Activated CD4-positive, alpha-beta T cell treated with anti-CD3 and anti-CD28 coated beads, Interleukin-2, Interleukin-4, amounts not matched to agents 100 ng/mL and 50 ng/mL, durations not matched to agents 16 hours and 8 hours (primary cell): ENCODE measurements around the gene PLAAT2.
"Not testable (repeated sequence)": the region's sequence is repeated elsewhere in the genome, so short reads cannot be mapped to it uniquely, and the experiment has no call there.

Experiments used
- DNase-seq: peaks from one replicate; pipeline ENCODE4 v3.0.0-alpha.2; 2020; ENCODE audit warnings: low spot score

Gene PLAAT2

GRCh38 chr11:63578882-63579281 lies 15.7 kb upstream of the PLAAT2 start:
- not testable (repeated sequence) for DNase-seq

DNA sequence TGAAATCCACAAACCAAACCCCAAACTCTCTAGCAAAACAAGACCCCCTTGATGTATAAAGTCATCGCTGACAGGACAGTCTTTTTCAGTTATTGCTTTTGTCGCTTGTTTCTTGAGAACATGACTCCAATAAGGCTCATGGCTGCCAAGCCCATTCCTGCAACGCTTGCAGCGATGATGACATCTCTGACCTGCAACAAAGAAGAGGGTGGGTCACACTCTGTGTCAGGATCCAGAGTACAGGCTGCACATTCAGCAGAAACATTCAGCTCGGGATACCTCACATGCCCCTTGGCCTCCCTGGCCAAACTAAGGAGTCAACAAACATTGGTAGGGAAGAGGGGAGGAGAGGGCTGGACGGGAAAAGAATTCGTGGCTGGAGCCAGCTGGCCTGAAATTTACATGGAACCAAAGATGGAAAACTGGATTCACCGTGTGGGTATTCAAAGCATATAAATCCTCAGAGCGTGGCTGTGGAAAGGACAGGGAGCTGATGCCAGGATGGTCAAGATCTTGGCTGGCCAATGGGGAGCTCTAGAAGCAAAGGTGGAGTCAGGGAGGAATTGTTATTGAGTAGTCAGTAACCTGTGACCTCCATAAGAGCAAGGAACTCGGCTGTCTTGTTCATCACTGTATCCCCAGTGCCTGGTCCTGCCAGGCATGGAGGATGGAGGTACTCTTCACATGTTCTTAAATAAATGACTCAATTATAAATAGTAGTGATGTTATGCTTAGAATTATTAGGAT lies 11.8 kb upstream of the PLAAT2 start:
- DNase-seq: no peak

DNA sequence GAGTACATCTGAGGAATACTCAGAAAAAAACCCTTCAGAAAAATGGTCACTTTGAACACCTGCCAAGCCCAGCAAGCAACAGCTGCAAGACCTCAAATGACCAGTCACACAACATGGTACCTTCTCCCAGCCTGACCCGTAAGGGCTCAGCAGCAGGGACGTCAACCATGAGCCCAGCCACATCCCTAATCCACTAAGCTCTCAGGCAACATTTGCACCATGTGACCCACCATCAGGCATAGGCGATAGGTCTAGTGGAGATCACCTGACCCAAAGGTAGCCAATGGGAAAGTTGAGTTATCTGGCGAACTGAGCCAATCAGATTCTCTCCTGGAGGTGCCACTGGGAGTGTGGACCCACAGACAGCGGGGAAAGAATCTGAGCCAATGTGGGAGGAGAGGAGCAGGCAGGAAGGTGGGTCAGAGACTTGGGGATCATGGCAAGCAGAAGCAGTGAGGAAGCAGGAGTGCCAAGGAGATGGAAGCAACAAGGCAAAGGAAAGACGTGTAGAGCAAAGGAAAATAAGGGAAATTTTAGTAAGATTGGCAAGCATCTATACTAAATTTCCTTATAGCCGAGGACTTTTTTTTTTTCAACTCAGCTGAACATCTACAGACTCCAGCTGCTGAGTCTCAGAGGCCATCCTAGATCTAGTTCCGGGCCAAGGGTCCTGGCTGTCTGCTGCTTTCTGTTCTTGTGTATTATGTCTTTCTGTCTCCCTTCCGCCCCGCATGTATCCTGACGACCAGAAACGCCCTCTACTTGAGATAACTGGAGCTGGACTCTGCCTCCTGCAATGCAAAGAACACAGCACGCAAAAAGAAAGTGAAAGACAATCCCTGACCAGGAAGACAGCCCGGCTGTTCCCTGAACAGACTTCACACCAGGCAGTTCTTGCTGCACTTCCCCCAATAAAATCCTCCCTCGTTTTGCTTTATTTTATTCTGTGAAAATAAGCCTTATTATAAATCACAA lies 11.0 kb upstream of the PLAAT2 start:
- DNase-seq: peak; percentile 33

DNA sequence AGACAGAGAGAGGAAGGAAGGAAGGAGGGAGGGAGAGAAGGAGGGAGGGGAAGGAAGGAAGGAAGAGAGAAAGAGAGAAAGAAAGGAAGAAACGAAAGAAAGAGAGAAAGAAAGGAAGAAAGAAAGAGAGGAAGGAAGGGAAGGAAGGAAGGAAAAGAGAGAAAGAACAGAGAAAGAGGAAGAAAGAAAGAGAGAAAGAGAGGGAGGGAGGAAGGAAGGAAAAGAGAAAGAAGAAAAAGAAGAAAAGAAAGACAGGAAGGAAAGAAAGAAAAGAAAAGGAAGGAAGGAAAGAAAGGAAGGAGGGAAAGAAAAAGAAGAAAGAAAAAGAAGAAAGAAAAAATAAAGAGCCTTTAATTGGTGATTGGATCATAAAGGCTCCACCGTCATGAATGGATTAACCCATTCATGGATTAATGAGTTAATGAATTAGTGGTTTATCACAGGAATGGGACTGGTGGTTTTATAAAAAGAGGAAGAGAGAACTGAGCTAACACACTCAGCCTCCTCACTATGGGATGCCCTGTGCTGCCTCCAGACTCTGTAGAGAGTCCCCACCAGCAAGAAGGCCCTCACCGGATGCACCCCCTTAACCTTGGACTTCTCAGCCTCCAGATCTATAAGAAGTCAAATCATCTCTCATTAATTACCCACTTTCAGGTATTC lies 9.0 kb upstream of the PLAAT2 start:
- no peak for DNase-seq

GRCh38 chr11:63569570-63569969 lies 6.4 kb upstream of the PLAAT2 start:
- DNase-seq: no peak

GRCh38 chr11:63567044-63567840 lies 4.1 kb upstream of the PLAAT2 start:
- peak; percentile 83 for DNase-seq

DNA sequence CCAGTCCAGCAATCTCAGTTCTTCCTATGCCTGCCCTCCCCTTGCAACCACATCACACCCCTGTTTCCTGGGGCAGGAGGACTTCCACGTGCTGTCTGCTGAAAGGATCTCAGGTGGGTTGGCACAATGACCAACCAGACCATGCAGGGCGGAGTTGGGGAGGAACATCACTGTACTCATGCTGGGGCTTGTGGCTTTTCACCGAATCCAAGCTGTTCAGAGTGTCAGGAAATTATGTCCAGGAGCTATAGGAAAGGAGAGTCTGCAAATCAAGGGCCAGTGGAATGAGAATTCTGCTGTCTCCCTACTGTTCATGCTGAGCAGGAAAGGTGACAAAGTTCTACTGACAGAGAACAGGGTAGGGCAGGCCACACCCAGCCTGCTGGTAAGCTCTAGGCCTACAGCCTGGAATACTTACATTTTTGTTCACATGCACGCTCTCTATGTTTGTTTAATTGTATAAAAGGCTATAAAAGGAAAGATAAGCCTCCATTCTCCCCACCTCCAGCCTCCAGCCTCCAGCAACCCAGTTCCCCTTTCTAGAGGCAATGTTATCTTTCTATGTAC lies 1.7 kb upstream of the PLAAT2 start:
- no peak for DNase-seq

- peak; percentile 80 for DNase-seq
Observed at GRCh38 chr11:63564056-63564774, 1.0 kb upstream of the PLAAT2 start.

- no peak for DNase-seq
Observed at GRCh38 chr11:63560506-63561180, 2.5 kb downstream of the PLAAT2 start.

DNA sequence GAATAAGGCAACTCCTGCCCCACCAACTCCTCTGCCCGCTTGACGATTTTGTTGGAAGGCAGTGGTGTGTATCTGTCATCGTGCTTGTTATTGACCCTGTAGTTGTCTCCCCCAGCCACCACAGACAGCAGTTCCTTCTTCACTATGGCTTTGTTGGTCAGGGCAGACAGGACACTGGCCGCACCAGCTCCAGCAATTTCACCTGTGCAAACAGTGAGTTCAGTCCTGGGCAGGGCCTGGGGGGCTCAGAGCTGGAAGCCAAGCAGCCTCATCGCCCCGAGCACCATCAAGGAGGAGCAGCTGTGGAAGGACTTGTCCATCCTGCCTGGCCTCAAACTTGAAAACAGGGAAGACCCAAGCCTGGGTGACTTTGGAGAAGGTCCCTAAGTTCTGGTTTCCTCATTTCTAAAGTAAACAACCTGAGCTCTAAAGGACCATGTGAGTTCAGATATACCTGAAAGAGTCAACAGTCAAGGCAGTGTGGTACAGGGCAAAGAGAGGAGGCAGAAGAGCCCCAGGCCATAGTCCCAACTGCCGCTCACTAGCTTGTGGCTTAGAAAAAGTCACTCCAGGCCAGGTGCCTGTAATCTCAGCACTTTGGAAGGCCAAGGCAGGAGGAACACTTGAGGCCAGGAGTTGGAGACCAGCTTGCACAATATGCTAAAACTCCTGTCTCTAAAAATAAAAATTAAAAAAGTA lies 4.6 kb downstream of the PLAAT2 start:
- DNase-seq: no peak

- DNase-seq: no peak
Observed at GRCh38 chr11:63557570-63557969, 5.6 kb downstream of the PLAAT2 start.

DNA sequence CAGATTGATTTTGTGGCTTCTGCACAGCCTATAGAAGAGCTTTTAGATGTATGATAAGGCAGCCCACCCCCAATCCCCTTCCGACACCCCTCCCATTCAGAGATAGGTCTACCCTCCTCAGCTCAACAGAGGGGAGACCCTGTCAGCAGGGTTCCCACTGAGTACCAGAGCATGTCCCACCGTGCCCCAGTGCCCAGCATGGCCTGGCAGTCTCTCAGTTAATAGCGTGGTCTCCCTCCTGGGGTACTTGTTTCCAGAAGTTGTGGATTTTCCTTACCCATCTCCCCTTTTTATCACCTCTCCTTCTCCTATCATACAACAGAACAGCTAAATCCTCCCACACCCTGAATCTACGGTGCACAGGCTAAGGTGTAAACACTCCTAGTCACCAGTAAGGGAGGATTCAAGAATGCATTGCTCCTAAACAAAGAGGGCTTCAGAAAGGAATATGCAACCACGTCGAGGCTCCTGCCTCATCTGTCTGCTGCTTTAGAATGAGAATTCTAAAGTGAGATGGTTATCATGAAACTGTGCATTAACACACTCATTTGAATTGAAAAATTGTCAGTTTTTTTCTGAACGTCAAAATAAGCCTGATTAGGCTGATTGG lies 6.7 kb downstream of the PLAAT2 start:
- DNase-seq: no peak

DNA sequence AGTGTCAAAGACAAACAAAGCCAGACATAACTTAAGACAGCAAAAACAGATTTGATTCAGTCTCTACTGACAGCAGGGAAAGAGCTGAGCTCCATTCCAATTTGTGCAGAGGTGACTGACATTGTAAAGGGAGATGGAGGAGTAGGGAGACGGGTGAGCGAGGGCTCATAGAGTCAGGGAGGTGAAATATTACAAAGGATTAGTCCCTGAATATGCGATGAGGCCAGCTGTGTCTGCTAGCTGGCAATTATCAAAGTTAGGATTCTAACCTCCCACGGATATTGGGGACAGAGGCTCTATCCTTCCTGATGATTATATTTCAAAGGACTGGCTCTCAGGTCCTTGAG lies 8.3 kb downstream of the PLAAT2 start:
- DNase-seq: no peak

DNA sequence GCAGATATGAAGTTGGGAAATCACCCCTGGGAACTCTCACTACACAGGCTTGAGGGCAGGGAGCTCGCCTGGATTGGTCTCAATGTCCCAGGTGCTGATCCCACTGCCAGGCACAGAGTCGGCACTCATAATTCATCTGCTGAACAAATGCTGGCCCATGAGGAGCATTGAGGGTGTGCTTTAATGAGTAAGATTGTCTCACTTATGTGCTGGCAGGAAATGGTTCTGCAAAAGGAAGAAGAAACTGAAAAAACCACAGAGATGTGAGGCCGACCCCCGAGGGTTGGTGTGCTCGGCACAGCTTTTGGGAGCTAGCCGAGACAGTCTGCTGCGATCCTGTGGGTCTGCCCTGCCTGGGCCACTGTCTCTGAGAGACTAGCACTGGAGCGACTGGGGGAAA lies 9.4 kb downstream of the PLAAT2 start:
- DNase-seq: peak; percentile 83

GRCh38 chr11:63552921-63553320 lies 10.3 kb downstream of the PLAAT2 start:
- DNase-seq: no peak

DNA sequence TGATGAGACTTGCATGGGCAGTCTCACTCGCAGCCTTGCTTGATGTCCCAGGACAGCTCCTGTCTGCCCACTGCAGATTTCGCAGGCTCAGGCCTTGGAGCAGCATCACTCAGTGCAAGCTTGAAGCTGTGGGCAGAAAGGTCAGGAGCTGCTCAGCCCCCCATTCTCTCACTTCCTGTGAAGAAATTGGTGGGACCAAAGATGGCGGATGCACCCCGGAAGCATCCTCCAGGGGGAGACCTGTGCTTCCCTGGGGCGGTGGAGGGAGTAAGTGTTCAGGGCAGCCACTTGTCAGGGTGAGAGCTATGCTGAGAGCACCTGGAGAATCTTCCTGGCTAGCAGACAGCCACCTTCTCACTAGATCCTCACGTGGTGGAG lies 11.3 kb downstream of the PLAAT2 start:
- DNase-seq: no peak

- DNase-seq: no peak
Observed at GRCh38 chr11:63551091-63551888, 11.9 kb downstream of the PLAAT2 start.

DNA sequence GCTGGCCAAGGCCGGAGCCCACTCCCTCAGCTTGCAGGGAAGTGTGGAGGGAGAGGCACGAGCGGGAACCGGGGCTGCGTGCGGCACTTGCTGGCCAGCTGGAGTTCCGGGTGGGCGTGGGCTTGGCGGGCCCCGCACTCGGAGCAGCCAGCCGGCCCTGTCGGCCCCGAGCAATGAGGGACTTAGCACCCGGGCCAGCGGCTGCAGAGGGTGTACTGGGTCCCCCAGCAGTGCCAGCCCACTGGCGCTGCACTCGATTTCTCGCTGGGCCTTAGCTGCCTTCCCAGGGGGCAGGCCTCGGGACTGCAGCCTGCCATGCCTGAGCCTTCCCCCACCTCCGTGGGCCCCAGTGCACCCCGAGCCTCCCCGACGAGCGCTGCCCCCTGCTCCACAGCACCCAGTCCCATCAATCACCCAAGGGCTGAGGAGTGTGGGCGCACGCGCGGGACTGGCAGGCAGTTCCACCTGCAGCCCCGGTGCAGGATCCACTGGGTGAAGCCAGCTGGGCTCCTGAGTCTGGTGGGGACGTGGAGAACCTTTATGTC lies 13.0 kb downstream of the PLAAT2 start:
- DNase-seq: not testable (repeated sequence)
